Hematopoietic multipotent progenitor cell (in vitro differentiated cells): ENCODE results near the gene CST9L. TPM values are rescaled to one million over a fixed set of nuclear protein-coding genes. Genes with fewer than 3 reads are reported as not detected.

Source experiments
- DNase-seq, 3 donors: peaks; one replicate each; pipeline ENCODE4 v3.0.0-alpha.2; 2011 to 2015; ENCODE audit warnings: low read depth in 2 of 3, low spot score in 2 of 3
- total RNA-seq: library from RNA; depleted of rRNA; stranded (reverse); fragments of >200 nt; gene quantifications from one replicate; pipeline ENCODE4 v1.2.3, GENCODE V29; 2012

The CST9L gene
- total RNA-seq, 1 donor: not detected

- DNase-seq: no peak
Observed at GRCh38 chr20:23515250-23515939, 52.9 kb downstream of the CST9L start.

GRCh38 chr20:23514848-23515247 is 53.4 kb downstream of the CST9L start:
- DNase-seq: no peak

Other genes starting within 250 kb of the CST9L start
- 45.5 TPM for gene NXT1, start 217.7 kb downstream of the CST9L start, total RNA-seq
- gene GZF1, start 206.3 kb downstream of the CST9L start, total RNA-seq: 56.6 TPM
- gene NAPB, start 147.0 kb downstream of the CST9L start, total RNA-seq: 4.8 TPM
- not detected for gene CSTL1, start 128.8 kb downstream of the CST9L start, total RNA-seq
- not detected for gene CST11, start 115.6 kb downstream of the CST9L start, total RNA-seq
- not detected for gene CST8, start 77.4 kb downstream of the CST9L start, total RNA-seq
- gene CST9, start 37.4 kb upstream of the CST9L start, total RNA-seq: not detected
- 77.8 TPM for gene CST3, start 69.5 kb upstream of the CST9L start, total RNA-seq
- gene CST4, start 120.6 kb upstream of the CST9L start, total RNA-seq: not detected
- gene CST1, start 182.5 kb upstream of the CST9L start, total RNA-seq: not detected